ENCODE results near the gene EMP2.

EMP2 gene

DNA sequence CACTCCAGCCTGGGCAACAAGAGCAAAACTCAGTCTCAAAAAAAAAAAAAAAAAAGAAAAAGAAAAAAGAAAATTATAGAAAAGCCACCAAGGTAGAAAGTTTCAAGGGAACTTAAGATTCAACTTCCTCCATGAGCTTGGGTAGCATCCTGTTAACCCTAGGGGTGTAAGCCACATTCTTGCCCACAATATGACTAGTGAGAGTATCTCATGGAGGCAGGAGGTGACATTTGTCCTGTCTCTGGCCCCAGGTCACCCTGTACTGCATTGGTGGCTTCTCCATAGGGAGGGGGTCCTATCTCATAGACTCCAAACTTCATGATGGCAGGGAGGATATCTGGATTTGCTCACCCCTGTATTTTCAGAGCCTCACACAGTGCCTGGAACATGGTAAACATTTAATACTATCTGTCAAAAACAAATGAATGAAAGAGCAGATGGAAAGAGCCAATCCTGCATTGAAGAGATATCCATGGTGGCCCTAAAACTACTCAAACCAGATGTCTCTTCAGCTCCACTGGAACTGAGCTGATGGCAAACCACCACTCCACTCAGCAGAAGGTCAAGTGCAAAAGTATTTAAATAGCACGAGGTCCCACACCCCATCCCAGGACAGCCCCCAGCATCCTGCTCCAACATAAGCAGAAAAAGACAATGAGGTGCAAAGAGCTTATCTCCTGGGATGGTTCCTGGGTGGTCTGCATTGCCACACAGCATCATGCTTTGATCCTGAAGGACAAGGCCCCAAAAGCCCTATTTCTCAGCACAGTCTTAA is 50.3 kb downstream of the EMP2 start:
- Histone ChIP-seq H3K27me3 (ENCODE audit: insufficient read depth, low read depth) (no peaks in the 10 kb centered on the region), H3K9ac (no peak overlapping the region)

DNA sequence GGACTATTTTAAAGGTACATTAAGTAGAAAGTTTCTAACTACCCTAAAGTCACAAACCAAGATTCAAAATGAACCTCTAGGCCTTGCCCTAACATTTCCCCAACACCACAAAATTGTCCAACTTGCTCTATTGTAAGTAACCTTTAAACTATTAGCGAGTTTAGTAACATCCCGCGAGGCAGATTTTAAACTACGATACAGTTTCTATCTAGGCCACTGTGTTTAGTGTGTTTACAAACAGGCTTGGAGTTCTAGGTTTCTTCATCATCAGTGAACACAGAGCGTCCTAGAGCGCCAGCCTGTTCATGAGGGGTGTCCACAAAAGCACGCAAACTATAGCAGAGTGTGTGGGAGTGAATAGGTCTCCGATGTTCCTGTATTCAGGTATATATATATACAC is 51.8 kb downstream of the EMP2 start:
- TF ChIP-seq, protein P1, sequence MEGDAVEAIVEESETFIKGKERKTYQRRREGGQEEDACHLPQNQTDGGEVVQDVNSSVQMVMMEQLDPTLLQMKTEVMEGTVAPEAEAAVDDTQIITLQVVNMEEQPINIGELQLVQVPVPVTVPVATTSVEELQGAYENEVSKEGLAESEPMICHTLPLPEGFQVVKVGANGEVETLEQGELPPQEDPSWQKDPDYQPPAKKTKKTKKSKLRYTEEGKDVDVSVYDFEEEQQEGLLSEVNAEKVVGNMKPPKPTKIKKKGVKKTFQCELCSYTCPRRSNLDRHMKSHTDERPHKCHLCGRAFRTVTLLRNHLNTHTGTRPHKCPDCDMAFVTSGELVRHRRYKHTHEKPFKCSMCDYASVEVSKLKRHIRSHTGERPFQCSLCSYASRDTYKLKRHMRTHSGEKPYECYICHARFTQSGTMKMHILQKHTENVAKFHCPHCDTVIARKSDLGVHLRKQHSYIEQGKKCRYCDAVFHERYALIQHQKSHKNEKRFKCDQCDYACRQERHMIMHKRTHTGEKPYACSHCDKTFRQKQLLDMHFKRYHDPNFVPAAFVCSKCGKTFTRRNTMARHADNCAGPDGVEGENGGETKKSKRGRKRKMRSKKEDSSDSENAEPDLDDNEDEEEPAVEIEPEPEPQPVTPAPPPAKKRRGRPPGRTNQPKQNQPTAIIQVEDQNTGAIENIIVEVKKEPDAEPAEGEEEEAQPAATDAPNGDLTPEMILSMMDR (conservative IDR thresholded peaks at IDR 0.05; ENCODE audit: low read depth, low read length) = no peak
- Histone ChIP-seq H3K4me1 (ENCODE audit: low read depth, poor library complexity, severe bottlenecking) (peaks cover 12% of the 10 kb centered on the region), H3K4me3 (IDR thresholded peaks at IDR 0.05; ENCODE audit: insufficient read depth, low read depth, low read length) (no peak overlapping the region)

More for the DNA sequence above, 50.3 kb downstream of the EMP2 start:
- peaks cover 4% of the 10 kb centered on the region for H3K4me1 ChIP-seq (ENCODE audit: low read depth, poor library complexity, severe bottlenecking)
- H3K36me3 ChIP-seq (ENCODE audit: insufficient read depth) = no peaks in the 10 kb centered on the region
- H3K27ac ChIP-seq = no peak overlapping the region
- no peaks in the 10 kb centered on the region for H4K20me1 ChIP-seq (ENCODE audit: insufficient read depth)
- H3K4me2 ChIP-seq = no peak overlapping the region
- TF ChIP-seq, protein P1 (conservative IDR thresholded peaks at IDR 0.05; ENCODE audit: low read depth, low read length) = no peak
- H3K4me3 ChIP-seq (IDR thresholded peaks at IDR 0.05; ENCODE audit: insufficient read depth, low read depth, low read length) = no peak overlapping the region
- no peak overlapping the region for H2AFZ ChIP-seq (ENCODE audit: low read depth)
- no peaks in the 10 kb centered on the region for H3K79me2 ChIP-seq (ENCODE audit: insufficient read depth, low read depth)

DNA sequence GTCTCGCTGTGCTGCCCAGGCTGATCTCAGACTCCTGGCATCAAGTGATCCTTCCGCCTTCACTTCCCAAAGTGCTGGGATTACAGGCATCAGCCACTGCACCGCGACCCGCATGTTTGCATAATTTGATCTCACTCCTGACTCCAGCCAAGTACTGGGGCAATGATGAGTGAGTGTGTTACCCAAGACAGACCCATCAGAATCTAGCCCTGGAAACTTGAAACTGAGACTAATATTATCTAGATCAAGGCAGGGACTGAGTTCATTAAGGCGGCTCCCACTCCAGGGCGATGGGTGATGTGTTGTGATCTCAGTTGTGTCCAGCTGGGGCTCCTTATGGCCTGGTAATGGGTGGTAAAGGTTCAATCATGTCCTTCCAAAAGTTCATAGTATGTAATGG is 53.4 kb downstream of the EMP2 start:
- Histone ChIP-seq H3K9ac (no peak overlapping the region), H3K27me3 (ENCODE audit: insufficient read depth, low read depth) (no peaks in the 10 kb centered on the region), H3K27ac (no peak overlapping the region), H3K79me2 (ENCODE audit: insufficient read depth, low read depth) (no peaks in the 10 kb centered on the region), H3K4me3 (IDR thresholded peaks at IDR 0.05; ENCODE audit: insufficient read depth, low read depth, low read length) (no peak overlapping the region), H4K20me1 (ENCODE audit: insufficient read depth) (no peaks in the 10 kb centered on the region), H3K4me1 (ENCODE audit: low read depth, poor library complexity, severe bottlenecking) (peaks cover 23% of the 10 kb centered on the region), H2AFZ (ENCODE audit: low read depth) (no peak overlapping the region), H3K4me2 (no peak overlapping the region), H3K36me3 (ENCODE audit: insufficient read depth) (no peaks in the 10 kb centered on the region)
- TF ChIP-seq, protein P1 (conservative IDR thresholded peaks at IDR 0.05; ENCODE audit: low read depth, low read length) = no peak

More for the DNA sequence above, 51.8 kb downstream of the EMP2 start:
- Histone ChIP-seq H3K79me2 (ENCODE audit: insufficient read depth, low read depth) (no peaks in the 10 kb centered on the region), H2AFZ (ENCODE audit: low read depth) (no peak overlapping the region), H3K4me2 (no peak overlapping the region), H4K20me1 (ENCODE audit: insufficient read depth) (no peaks in the 10 kb centered on the region), H3K9ac (no peak overlapping the region), H3K36me3 (ENCODE audit: insufficient read depth) (no peaks in the 10 kb centered on the region), H3K27me3 (ENCODE audit: insufficient read depth, low read depth) (no peaks in the 10 kb centered on the region), H3K27ac (no peak overlapping the region)

DNA sequence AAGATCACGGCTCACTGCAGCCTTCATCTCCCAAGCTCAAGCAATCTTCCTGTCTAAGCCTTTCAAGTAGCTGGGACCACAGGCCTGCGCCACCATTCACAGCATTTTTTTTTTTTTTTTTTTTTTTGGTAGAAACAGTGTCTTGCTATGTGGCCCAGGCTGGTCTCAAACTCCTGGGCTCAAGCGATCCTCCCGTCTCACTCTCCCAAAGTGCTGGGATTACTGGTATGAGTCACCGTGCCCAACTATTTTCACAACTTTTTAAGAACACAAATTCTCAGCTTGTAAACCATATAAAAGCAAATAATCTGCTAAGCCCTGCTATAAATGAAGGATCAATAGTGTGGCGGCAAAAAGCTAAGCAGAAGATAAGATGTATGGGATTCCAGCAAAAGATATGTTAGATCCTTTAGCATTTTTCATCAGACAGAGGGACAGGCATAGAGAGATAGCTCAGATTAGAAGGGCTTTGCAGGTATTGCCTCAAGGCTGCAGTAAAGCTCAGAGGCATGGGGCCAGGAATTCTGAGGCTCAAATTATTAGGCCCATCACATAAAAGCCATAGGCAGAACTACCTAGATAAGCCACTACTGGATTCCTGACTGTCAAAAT is 55.1 kb downstream of the EMP2 start:
- Histone ChIP-seq H4K20me1 (ENCODE audit: insufficient read depth) (no peaks in the 10 kb centered on the region), H3K4me2 (no peak overlapping the region), H3K4me3 (IDR thresholded peaks at IDR 0.05; ENCODE audit: insufficient read depth, low read depth, low read length) (no peak overlapping the region), H3K27ac (no peak overlapping the region), H3K79me2 (ENCODE audit: insufficient read depth, low read depth) (no peaks in the 10 kb centered on the region), H3K27me3 (ENCODE audit: insufficient read depth, low read depth) (no peaks in the 10 kb centered on the region), H3K9ac (no peak overlapping the region), H3K36me3 (ENCODE audit: insufficient read depth) (no peaks in the 10 kb centered on the region), H2AFZ (ENCODE audit: low read depth) (no peak overlapping the region), H3K4me1 (ENCODE audit: low read depth, poor library complexity, severe bottlenecking) (peaks cover 23% of the 10 kb centered on the region)
- TF ChIP-seq, protein P1 (conservative IDR thresholded peaks at IDR 0.05; ENCODE audit: low read depth, low read length) = no peak

All from KMS-11 (cell line).